ENCODE measurements around the gene ADH6. TPM values are rescaled to one million over a fixed set of nuclear protein-coding genes. Genes with fewer than 3 reads are reported as not detected.

ADH6 gene
- not detected for total RNA-seq

DNA sequence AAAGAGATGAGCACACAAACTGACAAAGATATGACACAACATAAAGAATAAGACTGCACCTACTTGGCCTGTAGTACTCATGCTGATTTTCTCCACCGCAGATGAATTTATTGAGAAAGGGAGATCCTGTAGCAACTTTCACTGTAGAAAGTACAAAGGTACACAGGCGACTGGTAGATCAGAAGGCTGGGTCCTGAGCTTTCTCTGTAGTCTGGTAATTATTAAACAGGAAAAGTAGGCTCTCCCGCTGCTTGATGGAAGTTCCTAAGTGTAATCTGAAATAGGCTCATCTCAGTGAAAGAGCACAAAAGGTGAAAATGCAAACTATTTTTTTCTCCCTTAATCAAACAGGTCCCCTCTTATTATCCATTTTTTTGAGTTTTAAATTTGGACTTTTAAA, at the start of gene ADH6:
ADH6 (minus strand) TSS at position 175 of the 400 bp plus-strand sequence; CDS start at position 81, 94 bp downstream.

Other genes with a start within 250 kb of the ADH6 start
- 45.1 TPM for gene METAP1, start 223.5 kb downstream of the ADH6 start, total RNA-seq
- gene ADH5, start 130.5 kb downstream of the ADH6 start, total RNA-seq: 111 TPM
- gene ADH4, start 74.9 kb downstream of the ADH6 start, total RNA-seq: not detected
- gene ADH1A, start 71.7 kb upstream of the ADH6 start, total RNA-seq: not detected
- not detected for gene ADH1B, start 102.2 kb upstream of the ADH6 start, total RNA-seq
- not detected for gene ADH1C, start 133.5 kb upstream of the ADH6 start, total RNA-seq
- gene ADH7, start 216.1 kb upstream of the ADH6 start, total RNA-seq: not detected